PFSK-1 (cell line): Measurements from ENCODE around the gene FTH1.

ENCODE experiments used
- FOXP2 ChIP-seq: optimal IDR thresholded peaks from 2 replicates; pipeline ENCODE3; 2011; ENCODE audit warnings: borderline replicate concordance, control low read depth, inconsistent platforms; ENCODE audit not compliant: insufficient read depth; ENCODE audit errors: extremely low read length, extremely low read depth
- POLR2AphosphoS5 ChIP-seq: IDR thresholded peaks from 2 replicates; pipeline ENCODE4 v1.6.1; 2012; ENCODE audit warnings: low read depth, mild to moderate bottlenecking, control low read depth, low read length, moderate library complexity
- SIN3A ChIP-seq: IDR thresholded peaks from 2 replicates; pipeline ENCODE4 v1.6.1; 2012; ENCODE audit warnings: mild to moderate bottlenecking, low read length, moderate library complexity, borderline replicate concordance; ENCODE audit not compliant: insufficient read depth
- TAF1 ChIP-seq: IDR thresholded peaks from 2 replicates; pipeline ENCODE4 v1.6.1; 2012; ENCODE audit warnings: low read length, control low read depth, borderline replicate concordance; ENCODE audit not compliant: insufficient read depth
- TF ChIP-seq, protein P1 (sequence below), 2 experiments: IDR thresholded peaks; 2 replicates each; pipeline versions ENCODE4 v1.6.1 to v1.8.0; 2011 to 2012; ENCODE audit warnings: low read depth in 2 of 2, low read length in 2 of 2, control low read depth in 1 of 2, inconsistent platforms in 1 of 2, mild to moderate bottlenecking in 1 of 2, moderate library complexity in 1 of 2; ENCODE audit not compliant: insufficient read depth in 1 of 2

FTH1 gene

DNA sequence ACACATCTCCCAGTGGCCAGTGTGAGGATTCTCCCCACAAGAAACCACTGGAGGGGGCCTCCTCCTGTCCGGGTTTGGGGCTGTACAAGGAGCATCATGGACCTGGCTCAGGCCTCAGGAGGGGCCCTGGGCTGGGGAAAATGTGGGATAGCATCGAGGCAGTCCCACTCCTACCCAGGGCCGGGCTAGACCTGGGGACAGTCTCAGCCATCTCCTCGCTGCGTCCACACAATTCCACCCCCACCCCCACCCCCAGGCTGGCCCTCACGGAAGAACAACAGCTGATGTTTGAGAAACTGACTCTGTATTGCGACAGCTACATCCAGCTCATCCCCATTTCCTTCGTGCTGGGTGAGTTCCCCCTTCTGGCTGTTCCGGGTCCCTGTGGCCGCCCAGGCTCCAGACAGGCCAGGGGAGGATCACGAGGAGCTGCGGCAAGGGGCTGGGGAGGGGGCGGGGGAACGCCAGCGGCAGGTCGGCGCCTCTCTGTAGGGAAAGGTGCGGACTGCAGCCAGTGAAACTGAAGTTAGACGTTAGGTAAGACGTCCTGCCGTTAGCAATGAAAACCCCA lies 12.5 kb downstream of the FTH1 start:
- TF ChIP-seq, protein P1, sequence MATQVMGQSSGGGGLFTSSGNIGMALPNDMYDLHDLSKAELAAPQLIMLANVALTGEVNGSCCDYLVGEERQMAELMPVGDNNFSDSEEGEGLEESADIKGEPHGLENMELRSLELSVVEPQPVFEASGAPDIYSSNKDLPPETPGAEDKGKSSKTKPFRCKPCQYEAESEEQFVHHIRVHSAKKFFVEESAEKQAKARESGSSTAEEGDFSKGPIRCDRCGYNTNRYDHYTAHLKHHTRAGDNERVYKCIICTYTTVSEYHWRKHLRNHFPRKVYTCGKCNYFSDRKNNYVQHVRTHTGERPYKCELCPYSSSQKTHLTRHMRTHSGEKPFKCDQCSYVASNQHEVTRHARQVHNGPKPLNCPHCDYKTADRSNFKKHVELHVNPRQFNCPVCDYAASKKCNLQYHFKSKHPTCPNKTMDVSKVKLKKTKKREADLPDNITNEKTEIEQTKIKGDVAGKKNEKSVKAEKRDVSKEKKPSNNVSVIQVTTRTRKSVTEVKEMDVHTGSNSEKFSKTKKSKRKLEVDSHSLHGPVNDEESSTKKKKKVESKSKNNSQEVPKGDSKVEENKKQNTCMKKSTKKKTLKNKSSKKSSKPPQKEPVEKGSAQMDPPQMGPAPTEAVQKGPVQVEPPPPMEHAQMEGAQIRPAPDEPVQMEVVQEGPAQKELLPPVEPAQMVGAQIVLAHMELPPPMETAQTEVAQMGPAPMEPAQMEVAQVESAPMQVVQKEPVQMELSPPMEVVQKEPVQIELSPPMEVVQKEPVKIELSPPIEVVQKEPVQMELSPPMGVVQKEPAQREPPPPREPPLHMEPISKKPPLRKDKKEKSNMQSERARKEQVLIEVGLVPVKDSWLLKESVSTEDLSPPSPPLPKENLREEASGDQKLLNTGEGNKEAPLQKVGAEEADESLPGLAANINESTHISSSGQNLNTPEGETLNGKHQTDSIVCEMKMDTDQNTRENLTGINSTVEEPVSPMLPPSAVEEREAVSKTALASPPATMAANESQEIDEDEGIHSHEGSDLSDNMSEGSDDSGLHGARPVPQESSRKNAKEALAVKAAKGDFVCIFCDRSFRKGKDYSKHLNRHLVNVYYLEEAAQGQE (IDR thresholded peaks at IDR 0.05; ENCODE audit: insufficient read depth in 1 of 2, low read depth in 2 of 2, low read length in 2 of 2) = no peak
- TF ChIP-seq POLR2AphosphoS5 (no peak), FOXP2 (peak; percentile 71), TAF1 (no peak)

DNA sequence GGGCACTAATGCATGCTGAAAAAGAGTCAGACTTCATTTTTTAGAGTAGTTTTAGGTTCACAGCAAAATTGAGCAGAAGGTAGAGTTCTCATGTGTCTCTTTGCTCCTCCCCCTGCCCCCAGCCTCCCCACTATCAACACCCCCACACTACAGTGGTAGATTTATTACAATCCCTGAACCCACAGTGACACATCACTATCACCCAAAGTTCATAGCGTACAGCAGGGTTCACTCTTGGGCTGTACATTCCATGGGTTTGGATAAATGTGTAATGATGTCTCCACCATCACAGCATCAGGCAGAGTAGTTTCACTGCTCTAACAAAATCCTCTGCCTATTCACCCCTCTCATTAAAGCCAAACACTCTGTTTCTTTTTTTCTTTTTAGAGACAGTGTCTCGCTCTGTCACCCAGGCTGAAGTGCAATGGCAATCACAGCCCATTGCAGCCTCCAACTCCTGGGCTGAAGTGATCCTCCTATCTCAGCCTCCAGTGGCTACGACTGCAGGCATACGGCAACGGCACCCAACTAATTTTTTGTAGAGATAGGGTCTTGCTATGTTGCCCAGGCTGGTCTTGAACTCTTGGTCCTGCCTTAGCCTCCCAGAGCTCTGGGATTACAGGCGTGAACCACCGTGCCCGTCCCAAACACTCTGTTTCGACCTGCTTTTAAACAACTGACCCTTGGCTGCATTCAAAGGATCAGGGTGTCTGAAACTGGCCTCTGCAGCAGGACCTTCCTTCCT lies 13.2 kb downstream of the FTH1 start:
- TF ChIP-seq POLR2AphosphoS5 (no peak), SIN3A (no peak)
- TF ChIP-seq, protein P1 (IDR thresholded peaks at IDR 0.05; ENCODE audit: insufficient read depth in 1 of 2, low read depth in 2 of 2, low read length in 2 of 2) = no peak

DNA sequence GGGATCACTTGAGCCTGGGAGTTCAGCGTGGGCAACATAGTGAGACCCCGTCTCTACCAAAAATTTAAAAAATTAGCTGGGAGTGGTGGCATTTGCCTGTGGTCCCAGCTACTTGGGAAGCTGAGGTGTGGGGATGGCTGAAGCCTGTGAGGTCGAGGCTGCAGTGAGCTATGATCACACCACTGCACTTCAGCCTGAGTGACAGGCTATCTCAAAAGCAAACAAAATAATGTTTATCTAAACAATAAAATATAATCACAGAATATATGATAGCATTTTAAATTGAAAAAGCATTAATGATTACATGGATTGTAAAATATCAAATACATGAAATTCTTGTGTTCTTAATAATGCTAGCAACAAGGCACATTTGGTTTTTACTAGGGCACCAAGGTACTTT lies 14.6 kb downstream of the FTH1 start:
- TF ChIP-seq POLR2AphosphoS5 (no peak), TAF1 (no peak), SIN3A (no peak), FOXP2 (no peak)
- TF ChIP-seq, protein P1 (IDR thresholded peaks at IDR 0.05; ENCODE audit: insufficient read depth in 1 of 2, low read depth in 2 of 2, low read length in 2 of 2) = no peak

DNA sequence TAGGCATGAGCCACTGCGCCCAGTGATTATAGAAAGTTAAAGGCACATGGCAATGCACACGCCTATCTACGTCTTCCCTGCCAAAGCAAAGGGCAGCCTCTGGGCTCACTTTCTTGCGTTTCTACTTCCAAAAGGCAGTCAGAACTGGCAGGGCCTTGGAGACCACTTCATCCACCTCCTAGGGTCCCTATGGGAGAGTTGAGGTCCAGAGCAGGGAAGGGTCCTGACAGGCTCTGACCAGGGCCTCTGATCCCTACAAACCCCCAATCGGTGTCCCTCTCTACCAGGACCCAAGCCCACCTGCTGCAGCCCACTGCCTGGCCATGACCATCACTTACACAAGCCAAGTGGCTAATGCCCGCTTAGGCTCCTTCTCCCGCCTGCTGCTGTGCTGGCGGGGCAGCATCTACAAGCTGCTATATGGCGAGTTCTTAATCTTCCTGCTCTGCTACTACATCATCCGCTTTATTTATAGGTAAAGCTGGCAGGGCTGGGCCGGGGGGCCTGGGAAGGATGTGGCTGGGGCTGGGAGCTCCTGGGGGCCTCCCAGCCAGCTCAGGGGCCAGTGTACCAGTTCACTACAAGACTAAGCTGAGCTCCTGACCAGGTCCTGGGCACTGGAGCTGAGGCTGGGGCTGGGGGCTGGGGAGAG lies 15.8 kb downstream of the FTH1 start:
- TF ChIP-seq, protein P1 (IDR thresholded peaks at IDR 0.05; ENCODE audit: insufficient read depth in 1 of 2, low read depth in 2 of 2, low read length in 2 of 2) = no peak
- TF ChIP-seq FOXP2 = no peak
- TF ChIP-seq POLR2AphosphoS5 = no peak
- no peak for TF ChIP-seq TAF1
- no peak for TF ChIP-seq SIN3A
